Activated B cell treated with CpG ODN at 0.5 μM for 24 hours (primary cell): ENCODE measurements around the gene DLX2. TPM values are rescaled to one million over a fixed set of nuclear protein-coding genes. Genes with fewer than 3 reads are reported as not detected.

Experiments
- ATAC-seq: fragments of 200-7000 bp; cut with Tn5 transposase; one replicate; pipeline ENCODE4 v1.10.0; 2021; ENCODE audit warnings: low read depth, mild to moderate bottlenecking, moderate library complexity
- CTCF ChIA-PET: fragments of 350-600 bp; sonication (Branson Sonifier 250); formaldehyde crosslinking; loops from one replicate; lab custom pipeline; 2021; ENCODE audit warnings: antibody characterized with exemption; lab: Charles Lee
- POLR2A ChIA-PET: fragments of 350-600 bp; sonication (Branson Sonifier 250); formaldehyde crosslinking; loops from one replicate; lab custom pipeline; 2021; ENCODE audit warnings: antibody characterized with exemption; lab: Charles Lee
- DNase-seq: peaks from one replicate; pipeline ENCODE4 v3.0.0; 2022
- H3K27ac Mint-ChIP-seq: one replicate; pipeline ENCODE4 v1.8.0; 2020; ENCODE audit warnings: mixed read lengths
- H3K27me3 Mint-ChIP-seq: one replicate; pipeline ENCODE4 v1.8.0; 2021; ENCODE audit warnings: mixed read lengths
- H3K36me3 Mint-ChIP-seq: one replicate; pipeline ENCODE4 v1.8.0; 2021; ENCODE audit warnings: low read depth, mixed read lengths
- H3K4me1 Mint-ChIP-seq: one replicate; pipeline ENCODE4 v1.8.0; 2021; ENCODE audit warnings: mixed read lengths
- H3K4me3 Mint-ChIP-seq: one replicate; pipeline ENCODE4 v1.8.0; 2020; ENCODE audit warnings: mild to moderate bottlenecking, mixed read lengths
- H3K9me3 Mint-ChIP-seq: one replicate; pipeline ENCODE4 v1.8.0; 2020; ENCODE audit warnings: mixed read lengths
- CTCF ChIP-seq: fragments of 200-600 bp; IDR thresholded peaks from one replicate; pipeline ENCODE4 v1.8.0; 2022; ENCODE audit warnings: antibody characterized with exemption, mild to moderate bottlenecking
- intact Hi-C: fragments of 100-400 bp; cut with micrococcal nuclease; formaldehyde crosslinking; loops from one replicate; pipeline ENCODE4 v1.15.1; 2024
- total RNA-seq: library from RNA; stranded (reverse); gene quantifications from 2 replicates; pipeline ENCODE4 v1.2.3, GENCODE V29; 2022

The DLX2 gene
- total RNA-seq, 1 donor from 2014 or later, result 0.16 TPM

- no peak for TF ChIP-seq CTCF
- intact Hi-C loops, result no loop called here
- Mint-ChIP-seq H3K4me1 (no peaks in the 10 kb centered on the region), H3K27ac (no peak overlapping the region), H3K9me3 (no peaks in the 10 kb centered on the region), H3K36me3 (no peaks in the 10 kb centered on the region), H3K4me3 (no peak overlapping the region), H3K27me3 (no peaks in the 10 kb centered on the region)
- POLR2A ChIA-PET, result no interaction called here
- DNase-seq (no peak), ATAC-seq (no peak)
- CTCF ChIA-PET, result no interaction called here
Measured at GRCh38 chr2:172049567-172050120, 53.1 kb downstream of the DLX2 start.

Other genes starting within 250 kb of the DLX2 start
- gene SLC25A12, start 208.7 kb downstream of the DLX2 start, total RNA-seq, result 18.8 and 22.2 TPM in 2 replicates
- 35.9 and 36.2 TPM in 2 replicates for gene HAT1, start 180.4 kb downstream of the DLX2 start, total RNA-seq
- gene METAP1D, start 102.9 kb downstream of the DLX2 start, total RNA-seq, result 7.7 and 13.7 TPM in 2 replicates
- not detected in 2 replicates for gene DLX1, start 17.4 kb downstream of the DLX2 start, total RNA-seq